OCI-LY1 (cell line): ENCODE data around the gene CD55.
"Not testable (repeated sequence)": the region's sequence is repeated elsewhere in the genome, so short reads cannot be mapped to it uniquely, and the experiment has no call there.

Experiments
- H2AFZ ChIP-seq: fragments of 200-600 bp; sonication (generic), shearing (Covaris generic); 2 replicates; pipeline ENCODE4 v1.6.0; 2014; ENCODE audit warnings: antibody characterized with exemption, mild to moderate bottlenecking, low read length
- H3F3A ChIP-seq: fragments of 200-600 bp; sonication (generic), shearing (Covaris generic); 2 replicates; pipeline ENCODE4 v1.6.0; 2014; ENCODE audit warnings: mild to moderate bottlenecking, antibody characterized with exemption, low read length, moderate library complexity; ENCODE audit not compliant: insufficient read depth
- H3K27ac ChIP-seq: fragments of 200-600 bp; sonication (generic); 2 replicates; pipeline ENCODE4 v1.5.1; 2014; ENCODE audit warnings: low read length, mixed run types, mild to moderate bottlenecking, low read depth; ENCODE audit not compliant: poor library complexity, severe bottlenecking
- H3K27me3 ChIP-seq: fragments of 200-600 bp; sonication (generic); 2 replicates; pipeline ENCODE4 v1.6.0; 2014; ENCODE audit warnings: antibody characterized with exemption, mild to moderate bottlenecking, low read length, moderate library complexity; ENCODE audit not compliant: insufficient read depth
- H3K36me3 ChIP-seq: fragments of 200-600 bp; sonication (generic); 2 replicates; pipeline ENCODE4 v1.6.1; 2014; ENCODE audit warnings: mild to moderate bottlenecking, antibody characterized with exemption, low read length, moderate library complexity, mixed read lengths; ENCODE audit not compliant: insufficient read depth
- H3K4me1 ChIP-seq: fragments of 200-600 bp; sonication (generic); 2 replicates; pipeline ENCODE4 v1.5.1; 2014; ENCODE audit warnings: mild to moderate bottlenecking, low read length, moderate library complexity; ENCODE audit not compliant: insufficient read depth, severe bottlenecking
- H3K4me2 ChIP-seq: fragments of 200-600 bp; sonication (generic), shearing (Covaris generic); 2 replicates; pipeline ENCODE4 v1.6.1; 2014; ENCODE audit warnings: low read length
- H3K4me3 ChIP-seq: fragments of 200-600 bp; sonication (generic); 2 replicates; pipeline ENCODE4 v1.5.1; 2014; ENCODE audit warnings: low read length, low read depth, mild to moderate bottlenecking, mixed read lengths; ENCODE audit not compliant: poor library complexity, severe bottlenecking
- H3K79me2 ChIP-seq: fragments of 200-600 bp; shearing (Covaris generic); 2 replicates; pipeline ENCODE4 v1.6.1; 2016; ENCODE audit warnings: mixed run types, low read length, mixed read lengths; ENCODE audit not compliant: insufficient read depth
- H3K9ac ChIP-seq: fragments of 200-600 bp; sonication (generic), shearing (Covaris generic); 2 replicates; pipeline ENCODE4 v1.6.1; 2014; ENCODE audit warnings: mild to moderate bottlenecking, low read length, mixed read lengths
- H3K9me2 ChIP-seq: fragments of 200-600 bp; sonication (generic), shearing (Covaris generic); 2 replicates; pipeline ENCODE4 v1.6.1; 2014; ENCODE audit warnings: low read depth, mild to moderate bottlenecking, low read length, mixed read lengths
- H3K9me3 ChIP-seq: fragments of 200-600 bp; shearing (Covaris generic); 2 replicates; pipeline ENCODE4 v1.6.1; 2014; ENCODE audit warnings: low read length, mixed read lengths
- H4K20me1 ChIP-seq: fragments of 200-600 bp; sonication (generic), shearing (Covaris generic); 2 replicates; pipeline ENCODE4 v1.6.0; 2016; ENCODE audit warnings: mild to moderate bottlenecking, low read length; ENCODE audit not compliant: insufficient read depth
- CTCF ChIP-seq: fragments of 200-600 bp; sonication (generic), shearing (Covaris generic); IDR thresholded peaks from 2 replicates; pipeline ENCODE4 v1.5.1; 2017; ENCODE audit warnings: mild to moderate bottlenecking, antibody characterized with exemption, low read length, moderate library complexity, mixed read lengths
- EZH2 ChIP-seq: fragments of 200-600 bp; sonication (generic), shearing (Covaris generic); IDR thresholded peaks from 2 replicates; pipeline ENCODE4 v1.8.0; 2017; ENCODE audit warnings: borderline replicate concordance, mixed run types, mild to moderate bottlenecking, antibody characterized with exemption, low read length, moderate library complexity, mixed read lengths

The CD55 gene

GRCh38 chr1:207319199-207319598 is 2.3 kb upstream of the CD55 start:
- Histone ChIP-seq H4K20me1 (no peaks in the 10 kb centered on the region), H3K27ac (no peak overlapping the region), H3F3A (no peaks in the 10 kb centered on the region), H3K9ac (no peak overlapping the region), H3K36me3 (peaks cover 4% of the 10 kb centered on the region; the same call in 1 of the 2 replicates), H2AFZ (no peak overlapping the region), H3K4me3 (no peak overlapping the region), H3K9me3 (no peaks in the 10 kb centered on the region), H3K9me2 (no peaks in the 10 kb centered on the region), H3K4me2 (no peak overlapping the region), H3K27me3 (no peaks in the 10 kb centered on the region), H3K79me2 (no peaks in the 10 kb centered on the region), H3K4me1 (peaks cover 9% of the 10 kb centered on the region)
- TF ChIP-seq CTCF, result no peak
- TF ChIP-seq EZH2, result no peak

GRCh38 chr1:207320105-207320504 is 1.4 kb upstream of the CD55 start:
- H2AFZ ChIP-seq, H3K79me2 ChIP-seq, H3K9me3 ChIP-seq, H3K4me2 ChIP-seq, H3K36me3 ChIP-seq, H3K27me3 ChIP-seq, H3F3A ChIP-seq, H3K4me1 ChIP-seq, H3K4me3 ChIP-seq, H4K20me1 ChIP-seq, H3K9me2 ChIP-seq, H3K9ac ChIP-seq, H3K27ac ChIP-seq: not testable (repeated sequence)

GRCh38 chr1:207321790-207322645 is 540 bp downstream of the CD55 start:
- H3F3A ChIP-seq, result no peaks in the 10 kb centered on the region
- 0 out of 2 replicates have a peak overlapping the region, but pooled peaks have one; percentile 25 for H2AFZ ChIP-seq
- peak overlapping the region; percentile 79 for H3K4me3 ChIP-seq
- TF ChIP-seq CTCF (no peak), EZH2 (no peak)
- no peaks in the 10 kb centered on the region for H3K79me2 ChIP-seq
- H3K4me2 ChIP-seq, result peak overlapping the region; percentile 76
- peak overlapping the region; percentile 3 for H3K27ac ChIP-seq
- no peaks in the 10 kb centered on the region for H3K9me3 ChIP-seq
- H3K4me1 ChIP-seq, result peaks cover 9% of the 10 kb centered on the region
- peaks cover 17% of the 10 kb centered on the region; the same call in 1 of the 2 replicates for H3K36me3 ChIP-seq
- no peaks in the 10 kb centered on the region for H3K27me3 ChIP-seq
- no peaks in the 10 kb centered on the region for H4K20me1 ChIP-seq
- peak overlapping the region; percentile 74 for H3K9ac ChIP-seq
- no peaks in the 10 kb centered on the region for H3K9me2 ChIP-seq
